Body of pancreas (tissue), 4 donors: ENCODE data around the gene GNB3. TPM values are rescaled to one million over a fixed set of nuclear protein-coding genes. Genes with fewer than 3 reads are reported as not detected.
A peak's percentile ranks its signal among the peaks of the same experiment; 100 is the strongest.

ENCODE experiments used
- ATAC-seq: fragments of 150-250 bp; one replicate; pipeline ENCODE4 v1.9.1; 2016
- DNase-seq, 4 donors: peaks; one replicate each; pipeline ENCODE4 v3.0.0-alpha.2; 2019
- H3K27ac ChIP-seq, 4 donors: fragments of 200-600 bp; sonication (generic); 1 replicate in 3 of 4; 2 replicates in 1 of 4; pipeline versions ENCODE4 v1.5.1 to v1.6.1; 2016 to 2019; ENCODE audit warnings: mild to moderate bottlenecking in 1 of 4, mixed read lengths in 1 of 4, moderate library complexity in 1 of 4
- H3K27me3 ChIP-seq, 2 donors: fragments of 200-600 bp; sonication (generic); one replicate each; pipeline ENCODE4 v1.6.0; 2016; ENCODE audit warnings: mild to moderate bottlenecking in 1 of 2
- H3K36me3 ChIP-seq, 2 donors: fragments of 200-600 bp; sonication (generic); replicated peaks in 1 of 2; 2 replicates each; pipeline ENCODE4 v1.5.1; 2016; ENCODE audit warnings: low read depth in 2 of 2; ENCODE audit not compliant: insufficient read depth in 1 of 2
- H3K4me1 ChIP-seq: fragments of 200-600 bp; sonication (generic); one replicate; pipeline ENCODE4 v1.6.0; 2016
- H3K4me3 ChIP-seq, 2 donors: fragments of 200-600 bp; sonication (generic); 1 replicate in 1 of 2; 2 replicates in 1 of 2; pipeline ENCODE4 v1.5.1; 2016 to 2019
- H3K9me3 ChIP-seq, 3 donors: fragments of 200-600 bp; sonication (generic); 1 replicate in 2 of 3; 2 replicates in 1 of 3; pipeline ENCODE4 v1.5.1; 2016
- CTCF ChIP-seq, 7 experiments: fragments of 450-650 bp in 4 of 7; fragments of 200-600 bp in 3 of 7; sonication (generic) in 3 of 7; IDR thresholded peaks; one replicate each; pipeline ENCODE4 v1.5.1; 2016 to 2019; ENCODE audit warnings: antibody characterized with exemption in 7 of 7
- POLR2A ChIP-seq, 3 donors: fragments of 450-650 bp; IDR thresholded peaks; one replicate each; pipeline ENCODE4 v1.6.1; 2016; ENCODE audit warnings: antibody characterized with exemption in 3 of 3, mild to moderate bottlenecking in 2 of 3
- WGBS, 2 donors: methylation state at CpG; one replicate each; pipeline ENCODE4 v1.1.5; 2017; 5-methylcytosine and 5-hydroxymethylcytosine counted together
- intact Hi-C: fragments of 100-400 bp; cut with DNase I; formaldehyde crosslinking; loops from one replicate; pipeline ENCODE4 v1.15.1; 2023
- total RNA-seq, 2 donors: library from RNA; depleted of rRNA; stranded (reverse); fragments of >200 nt; gene quantifications; one replicate each; pipeline ENCODE4 v1.1.0, GENCODE V29; 2016

GNB3 gene
- total RNA-seq, 2 donors from 2014 or later: 0.33 to 0.52 TPM

GRCh38 chr12:6827982-6828780 is 12.5 kb upstream of the GNB3 start, which contains the start of gene P3H3:
P3H3 (plus strand) TSS chr12:6828407; CDS start chr12:6828441, 34 bp downstream.
- H3K27me3 ChIP-seq: peaks cover 0 to 14% of the 10 kb centered on the region in 2 donors
- DNase-seq: peak in 1 of 4 donors; percentile 44

GRCh38 chr12:6828781-6829535 is 11.8 kb upstream of the GNB3 start:
- no peaks in the 10 kb centered on the region for H3K9me3 ChIP-seq
- DNase-seq: peak; percentile 60 to 79 (median 70)
- TF ChIP-seq CTCF (IDR thresholded peaks at IDR 0.05) (peak in 1 of 7 experiments; percentile 2), POLR2A (IDR thresholded peaks at IDR 0.05) (peak; percentile 48 to 82 (median 76))
- H3K4me1 ChIP-seq: peaks cover 34% of the 10 kb centered on the region
- H3K4me3 ChIP-seq: peak overlapping the region; percentile 28 to 65
- WGBS, 2 donors: 0 to 2% methylated on average over 35 to 51 of the region's 71 CpGs
- H3K27me3 ChIP-seq: peaks cover 0 to 14% of the 10 kb centered on the region in 2 donors
- no peaks in the 10 kb centered on the region for H3K36me3 ChIP-seq
- intact Hi-C loops: no loop called here
- peak; percentile 64 for ATAC-seq
- peak overlapping the region; percentile 46 to 76 (median 72) for H3K27ac ChIP-seq

More at GRCh38 chr12:6827982-6828780, 12.5 kb upstream of the GNB3 start, which contains the start of gene P3H3:
- no peaks in the 10 kb centered on the region for H3K9me3 ChIP-seq
- WGBS, 2 donors: 2 to 4% methylated on average over 17 to 37 of the region's 60 CpGs
- H3K36me3 ChIP-seq: no peaks in the 10 kb centered on the region
- H3K27ac ChIP-seq: peak within 1 kb of the TSS; percentile 46 to 76 (median 72)
- H3K4me3 ChIP-seq: peak within 1 kb of the TSS; percentile 28 to 65
- peak; percentile 40 for ATAC-seq
- peaks cover 34% of the 10 kb centered on the region for H3K4me1 ChIP-seq
- intact Hi-C loops: no loop called here
- TF ChIP-seq CTCF (IDR thresholded peaks at IDR 0.05) (no peak), POLR2A (IDR thresholded peaks at IDR 0.05) (no peak)

GRCh38 chr12:6829536-6830220 is 11.0 kb upstream of the GNB3 start:
- TF ChIP-seq CTCF (IDR thresholded peaks at IDR 0.05): peak in 3 of 7 experiments; percentile 31 to 40 (median 34)
- no peak for TF ChIP-seq POLR2A (IDR thresholded peaks at IDR 0.05)
- H3K36me3 ChIP-seq: no peaks in the 10 kb centered on the region
- peak; percentile 31 for ATAC-seq
- peak overlapping the region; percentile 28 to 65 for H3K4me3 ChIP-seq
- peak overlapping the region; percentile 46 to 76 (median 72) for H3K27ac ChIP-seq
- DNase-seq: peak in 2 of 4 donors; percentile 43 to 70
- peaks cover 0 to 8% of the 10 kb centered on the region in 2 donors for H3K27me3 ChIP-seq
- peaks cover 34% of the 10 kb centered on the region for H3K4me1 ChIP-seq
- intact Hi-C loops: no loop called here
- H3K9me3 ChIP-seq: no peaks in the 10 kb centered on the region
- 38 to 48% methylated on average over 15 to 19 of the region's 19 CpGs for WGBS, 2 donors

- H3K36me3 ChIP-seq: no peaks in the 10 kb centered on the region
- ATAC-seq (no peak), DNase-seq (no peak)
- peaks cover 31% of the 10 kb centered on the region for H3K4me1 ChIP-seq
- intact Hi-C loops: no loop called here
- no peak overlapping the region for H3K4me3 ChIP-seq
- peaks cover 0 to 1% of the 10 kb centered on the region in 2 donors for H3K27me3 ChIP-seq
- H3K27ac ChIP-seq: peak overlapping the region in 1 of 4 donors; percentile 76
- TF ChIP-seq CTCF (IDR thresholded peaks at IDR 0.05) (no peak), POLR2A (IDR thresholded peaks at IDR 0.05) (no peak)
- 81 to 95% methylated on average over 11 of the region's 11 CpGs for WGBS, 2 donors
- no peaks in the 10 kb centered on the region for H3K9me3 ChIP-seq
These were observed 10.3 kb upstream of the GNB3 start for GRCh38 chr12:6830286-6830890.
